H1 (cell line): ENCODE measurements around the gene NFKBIZ. TPM values are rescaled to one million over a fixed set of nuclear protein-coding genes. Genes with fewer than 3 reads are reported as not detected.

Experiments
- CTCF ChIA-PET: fragments of 300-600 bp; sonication (Branson Sonifier 250); formaldehyde crosslinking; loops from one replicate; lab custom pipeline; 2021; ENCODE audit not compliant: partially characterized antibody; lab: Charles Lee
- POLR2A ChIA-PET: fragments of 300-600 bp; sonication (Branson Sonifier 250); formaldehyde crosslinking; loops from one replicate; lab custom pipeline; 2021; ENCODE audit warnings: inconsistent platforms; ENCODE audit not compliant: partially characterized antibody; lab: Charles Lee
- DNase-seq, 2 experiments: peaks; one replicate each; pipeline versions ENCODE4 v3.0.0 to v3.0.0-alpha.2; 2010 to 2022; ENCODE audit warnings: low spot score in 2 of 2, low read depth in 1 of 2, mixed read lengths in 1 of 2
- FAIRE-seq: peaks from 2 replicates; lab custom pipeline; 2011; peaks lifted over from hg19 to GRCh38; lab: Jason Lieb, UNC
- H2AFZ ChIP-seq: 2 replicates; pipeline ENCODE4 v1.8.1; 2012; ENCODE audit warnings: low read length, inconsistent platforms
- H2AK5ac ChIP-seq: 2 replicates; pipeline ENCODE4 v1.6.1; 2013; ENCODE audit warnings: low read depth, low read length
- H2BK120ac ChIP-seq: replicated peaks from 2 replicates; pipeline ENCODE3; 2013; ENCODE audit warnings: low read depth, low read length, inconsistent platforms
- H2BK12ac ChIP-seq: 2 replicates; pipeline ENCODE4 v1.6.1; 2013; ENCODE audit warnings: low read depth, low read length
- H2BK15ac ChIP-seq: 2 replicates; pipeline ENCODE4 v1.6.1; 2013; ENCODE audit warnings: low read length
- H2BK20ac ChIP-seq: 2 replicates; pipeline ENCODE4 v1.6.1; 2013; ENCODE audit warnings: low read length
- H2BK5ac ChIP-seq: 2 replicates; pipeline ENCODE4 v1.6.1; 2013; ENCODE audit warnings: low read depth, low read length
- H3K14ac ChIP-seq: 2 replicates; pipeline ENCODE4 v1.6.1; 2013; ENCODE audit warnings: inconsistent platforms; ENCODE audit not compliant: insufficient read length
- H3K18ac ChIP-seq: 2 replicates; pipeline ENCODE4 v1.6.1; 2013; ENCODE audit warnings: low read length; ENCODE audit errors: extremely low read depth
- H3K23ac ChIP-seq: 2 replicates; pipeline ENCODE4 v1.6.1; 2013; ENCODE audit warnings: inconsistent platforms; ENCODE audit not compliant: insufficient read length
- H3K23me2 ChIP-seq: 2 replicates; pipeline ENCODE4 v1.6.1; 2013; ENCODE audit warnings: low read depth, low read length
- H3K27ac ChIP-seq: 2 replicates; pipeline ENCODE4 v1.6.1; 2011; ENCODE audit warnings: low read depth, low read length, inconsistent platforms
- H3K27me3 ChIP-seq, 4 experiments: replicated peaks in 1 of 4; 1 replicate in 1 of 4; 2 replicates in 3 of 4; pipeline versions ENCODE4 v1.6.1 to v1.8.1; 2011 to 2013; ENCODE audit warnings: low read length in 3 of 4, mild to moderate bottlenecking in 3 of 4, inconsistent platforms in 2 of 4, mixed read lengths in 2 of 4, moderate library complexity in 1 of 4; ENCODE audit not compliant: control insufficient read depth in 3 of 4, insufficient read depth in 3 of 4; ENCODE audit errors: extremely low read depth in 1 of 4
- H3K36me3 ChIP-seq, 4 experiments: 2 replicates each; pipeline versions ENCODE4 v1.6.1 to v1.8.1; 2011 to 2013; ENCODE audit warnings: mild to moderate bottlenecking in 4 of 4, low read length in 3 of 4, moderate library complexity in 2 of 4, control low read depth in 1 of 4, inconsistent platforms in 1 of 4; ENCODE audit not compliant: insufficient read depth in 4 of 4, control insufficient read depth in 2 of 4
- H3K4ac ChIP-seq: replicated peaks from 2 replicates; pipeline ENCODE3; 2013; ENCODE audit warnings: low read length, low read depth, mixed read lengths, inconsistent platforms; ENCODE audit not compliant: insufficient read length
- H3K4me1 ChIP-seq, 4 experiments: replicated peaks in 1 of 4; 1 replicate in 1 of 4; 2 replicates in 3 of 4; pipeline versions ENCODE4 v1.6.1 to v1.8.1; 2011 to 2013; ENCODE audit warnings: low read length in 3 of 4, inconsistent platforms in 2 of 4, mixed read lengths in 1 of 4; ENCODE audit not compliant: insufficient read depth in 4 of 4, control insufficient read depth in 3 of 4
- H3K4me2 ChIP-seq, 2 experiments: 2 replicates each; pipeline versions ENCODE4 v1.6.1 to v1.8.1; 2011 to 2013; ENCODE audit warnings: low read depth in 2 of 2, low read length in 2 of 2, control low read depth in 1 of 2, inconsistent platforms in 1 of 2, mild to moderate bottlenecking in 1 of 2; ENCODE audit not compliant: insufficient read depth in 1 of 2
- H3K4me3 ChIP-seq, 4 experiments: fragments of 200-600, 300-600 bp in 1 of 4; sonication (generic), shearing (Covaris generic), sonication (Bioruptor Twin) in 1 of 4; 2 replicates each; pipeline versions ENCODE4 v1.5.1 to v1.8.1; 2011 to 2016; ENCODE audit warnings: low read length in 4 of 4, low read depth in 3 of 4, control low read depth in 2 of 4, inconsistent platforms in 2 of 4, mild to moderate bottlenecking in 2 of 4, mixed read lengths in 1 of 4, moderate library complexity in 1 of 4; ENCODE audit not compliant: insufficient read depth in 2 of 4; ENCODE audit errors: extremely low read depth in 1 of 4
- H3K56ac ChIP-seq: replicated peaks from 2 replicates; pipeline ENCODE3; 2013; ENCODE audit warnings: low read depth, mild to moderate bottlenecking, mixed read lengths, low read length, inconsistent platforms; ENCODE audit not compliant: insufficient read length
- H3K79me1 ChIP-seq: 2 replicates; pipeline ENCODE4 v1.6.1; 2013; ENCODE audit warnings: low read depth, low read length, control low read depth
- H3K79me2 ChIP-seq, 2 experiments: 2 replicates each; pipeline versions ENCODE4 v1.6.1 to v1.8.1; 2012 to 2013; ENCODE audit warnings: low read length in 2 of 2, mild to moderate bottlenecking in 2 of 2, inconsistent platforms in 1 of 2; ENCODE audit not compliant: insufficient read depth in 2 of 2, control insufficient read depth in 1 of 2
- H3K9ac ChIP-seq, 4 experiments: replicated peaks in 1 of 4; 1 replicate in 1 of 4; 2 replicates in 3 of 4; pipeline versions ENCODE4 v1.6.1 to v1.8.1; 2011 to 2013; ENCODE audit warnings: low read depth in 3 of 4, low read length in 3 of 4, control low read depth in 2 of 4, mild to moderate bottlenecking in 2 of 4, moderate library complexity in 2 of 4, inconsistent platforms in 1 of 4; ENCODE audit errors: extremely low read depth in 1 of 4
- H3K9me3 ChIP-seq, 2 experiments: 2 replicates each; pipeline versions ENCODE4 v1.6.1 to v1.8.1; 2012 to 2013; ENCODE audit warnings: mild to moderate bottlenecking in 2 of 2, moderate library complexity in 2 of 2, control low read depth in 1 of 2, inconsistent platforms in 1 of 2, low read depth in 1 of 2, low read length in 1 of 2, mixed read lengths in 1 of 2; ENCODE audit not compliant: insufficient read depth in 2 of 2
- H4K20me1 ChIP-seq, 2 experiments: replicated peaks in 1 of 2; 2 replicates each; pipeline versions ENCODE3 to v1.8.1; 2011 to 2013; ENCODE audit warnings: inconsistent platforms in 2 of 2, low read length in 2 of 2, mild to moderate bottlenecking in 1 of 2; ENCODE audit not compliant: insufficient read depth in 2 of 2, control insufficient read depth in 1 of 2
- H4K5ac ChIP-seq: 2 replicates; pipeline ENCODE4 v1.6.1; 2013; ENCODE audit warnings: low read length, low read depth, mixed read lengths, inconsistent platforms; ENCODE audit not compliant: insufficient read length
- H4K8ac ChIP-seq: 2 replicates; pipeline ENCODE4 v1.8.0; 2013; ENCODE audit warnings: mild to moderate bottlenecking, moderate library complexity, low read length, inconsistent platforms; ENCODE audit not compliant: insufficient read depth; ENCODE audit errors: extremely low read depth
- H4K91ac ChIP-seq: replicated peaks from 2 replicates; pipeline ENCODE3; 2013; ENCODE audit warnings: low read length, mixed read lengths, inconsistent platforms; ENCODE audit not compliant: insufficient read length
- CEBPB ChIP-seq: IDR thresholded peaks from 2 replicates; pipeline ENCODE4 v1.6.1; 2012; ENCODE audit warnings: low read depth, low read length
- CTBP2 ChIP-seq: IDR thresholded peaks from 2 replicates; pipeline ENCODE4 v1.7.0; 2011; ENCODE audit warnings: borderline replicate concordance, mild to moderate bottlenecking, moderate library complexity, mixed read lengths, low read length; ENCODE audit not compliant: insufficient read depth, insufficient read length
- EP300 ChIP-seq, 2 experiments: IDR thresholded peaks; 1 replicate in 1 of 2; 2 replicates in 1 of 2; pipeline ENCODE4 v1.6.1; 2011 to 2012; ENCODE audit warnings: low read depth in 2 of 2, low read length in 2 of 2, mild to moderate bottlenecking in 2 of 2, borderline replicate concordance in 1 of 2, inconsistent platforms in 1 of 2, moderate library complexity in 1 of 2
- RBBP5 ChIP-seq: IDR thresholded peaks from 2 replicates; pipeline ENCODE4 v1.7.1; 2012; ENCODE audit warnings: low read depth, mild to moderate bottlenecking, inconsistent platforms, low read length, moderate library complexity, borderline replicate concordance
- WGBS, 2 experiments: shearing (Covaris generic) in 1 of 2; methylation state at CpG; one replicate each; pipeline versions ENCODE4 v1.1.6 to v1.1.7; 2013 to 2015; ENCODE audit warnings: low lambda C conversion rate in 2 of 2, mixed read lengths in 2 of 2, inconsistent platforms in 1 of 2, low coverage in 1 of 2, missing lambda C conversion rate in 1 of 2; ENCODE audit not compliant: insufficient replicate concordance in 2 of 2, insufficient coverage in 1 of 2, insufficient read length in 1 of 2; ENCODE audit errors: extremely low coverage in 1 of 2, missing lambda C conversion rate in 1 of 2; 5-methylcytosine and 5-hydroxymethylcytosine counted together
- polyA plus RNA-seq, 7 experiments: library from polyadenylated mRNA; depleted of rRNA in 3 of 7; stranded (reverse) in 5 of 7; unstranded in 2 of 7; fragments of >200 nt in 5 of 7; fragments of 200-250 nt in 2 of 7; gene quantifications; 1 replicate in 5 of 7; 2 replicates in 1 of 7; 4 replicates in 1 of 7; pipeline versions ENCODE4 v1.2.1 to v1.2.3, GENCODE V29; 2011 to 2013; ENCODE audit warnings: missing spikeins in 2 of 7, mixed read lengths in 2 of 7
- total RNA-seq: library from RNA; stranded (reverse); fragmentation: NEBNext Ultra II Directional; extraction: Animal tissue kit (Norgen Biotek cat#: 25700); gene quantifications from 2 replicates; pipeline ENCODE4 v1.2.1, GENCODE V29; 2021

Gene NFKBIZ
- total and polyA plus RNA-seq, 2 of the 8 experiments (the other 6 are each of a cell fraction or from before 2014, with no cell fraction given), result 7.2 to 24.5 TPM

DNA sequence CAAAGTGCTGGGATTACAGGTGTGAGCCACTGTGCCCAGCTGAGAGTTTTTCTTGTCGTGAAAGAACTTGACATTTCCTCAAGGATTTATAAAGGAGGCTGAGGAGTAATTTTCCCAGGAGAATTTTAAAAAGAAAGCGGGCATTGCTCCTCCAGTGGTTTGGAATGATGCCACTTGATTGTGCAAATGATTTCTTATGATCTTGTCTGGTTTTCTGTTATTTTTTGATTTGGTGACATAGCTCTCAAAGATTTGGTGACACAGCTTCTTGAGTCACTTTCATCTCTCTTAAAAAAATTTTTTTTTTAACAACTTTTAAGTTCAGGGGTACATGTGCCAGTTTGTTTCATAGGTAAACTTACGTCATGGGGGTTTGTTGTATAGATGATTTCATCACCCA lies 24.6 kb upstream of the NFKBIZ start:
- FAIRE-seq (no peak), DNase-seq (no peak)
- Histone ChIP-seq H2BK120ac (no peak overlapping the region), H4K20me1 (no peaks in the 10 kb centered on the region), H3K27ac (no peak overlapping the region), H2BK12ac (no peak overlapping the region), H3K23me2 (no peaks in the 10 kb centered on the region), H2BK5ac (no peak overlapping the region), H3K23ac (no peak overlapping the region), H3K56ac (no peak overlapping the region), H3K4me1 (peaks cover 0 to 8% (median 4%) of the 10 kb centered on the region in 4 experiments; a peak in 5 of 7 replicates), H3K18ac (no peak overlapping the region), H3K4me3 (no peak overlapping the region), H3K27me3 (no peaks in the 10 kb centered on the region), H3K9ac (no peak overlapping the region), H4K8ac (no peak overlapping the region), H3K4ac (no peak overlapping the region), H4K91ac (no peak overlapping the region), H2AFZ (no peak overlapping the region), H2BK15ac (no peak overlapping the region), H3K4me2 (no peak overlapping the region), H3K9me3 (no peaks in the 10 kb centered on the region), H3K14ac (no peak overlapping the region), H3K79me1 (no peaks in the 10 kb centered on the region; the same call in 1 of the 2 replicates), H4K5ac (no peak overlapping the region), H2AK5ac (no peak overlapping the region), H2BK20ac (no peak overlapping the region), H3K79me2 (no peaks in the 10 kb centered on the region), H3K36me3 (peaks cover 0 to 11% (median 2%) of the 10 kb centered on the region in 4 experiments; a peak in 3 of 8 replicates)
- POLR2A ChIA-PET, result interaction anchor here (0.8 to 4.8 kb wide), 4 partner anchors 14 to 38 kb away, joined by 3 to 21 read pairs (median 3); partner anchors contain the start of gene NFKBIZ
- 68% methylated on average over 3 of the region's 3 CpGs; no CpG with 5 or more reads in 1 of the 2 experiments for WGBS, 2 experiments
- TF ChIP-seq CEBPB (no peak), RBBP5 (no peak), CTBP2 (no peak), EP300 (IDR thresholded peaks at IDR 0.05; ENCODE audit: borderline replicate concordance in 1 of 2, low read depth in 2 of 2, low read length in 2 of 2) (no peak)
- CTCF ChIA-PET, result interaction anchor here (1.1 to 4.0 kb wide), 5 partner anchors 11 to 404 kb away, joined by 3 to 23 read pairs (median 4); partner anchors contain the start of gene NFKBIZ
